Vagina (tissue), 2 donors: ENCODE data around the gene ZMAT5.

ENCODE experiments used
- POLR2A ChIP-seq, 2 donors: fragments of 450-650 bp; IDR thresholded peaks; one replicate each; pipeline ENCODE4 v1.6.1; 2017; ENCODE audit warnings: antibody characterized with exemption in 2 of 2, mild to moderate bottlenecking in 2 of 2, moderate library complexity in 2 of 2
- TF ChIP-seq, protein P1 (sequence below), 3 experiments: fragments of 450-650 bp in 2 of 3; fragments of 200-600 bp in 1 of 3; sonication (generic) in 1 of 3; IDR thresholded peaks; one replicate each; pipeline ENCODE4 v1.5.1; 2017 to 2019; ENCODE audit warnings: antibody characterized with exemption in 3 of 3, mild to moderate bottlenecking in 2 of 3, moderate library complexity in 2 of 3

GRCh38 chr22:29813126-29813525 is 46.3 kb upstream of the ZMAT5 start:
- TF ChIP-seq, protein P1, sequence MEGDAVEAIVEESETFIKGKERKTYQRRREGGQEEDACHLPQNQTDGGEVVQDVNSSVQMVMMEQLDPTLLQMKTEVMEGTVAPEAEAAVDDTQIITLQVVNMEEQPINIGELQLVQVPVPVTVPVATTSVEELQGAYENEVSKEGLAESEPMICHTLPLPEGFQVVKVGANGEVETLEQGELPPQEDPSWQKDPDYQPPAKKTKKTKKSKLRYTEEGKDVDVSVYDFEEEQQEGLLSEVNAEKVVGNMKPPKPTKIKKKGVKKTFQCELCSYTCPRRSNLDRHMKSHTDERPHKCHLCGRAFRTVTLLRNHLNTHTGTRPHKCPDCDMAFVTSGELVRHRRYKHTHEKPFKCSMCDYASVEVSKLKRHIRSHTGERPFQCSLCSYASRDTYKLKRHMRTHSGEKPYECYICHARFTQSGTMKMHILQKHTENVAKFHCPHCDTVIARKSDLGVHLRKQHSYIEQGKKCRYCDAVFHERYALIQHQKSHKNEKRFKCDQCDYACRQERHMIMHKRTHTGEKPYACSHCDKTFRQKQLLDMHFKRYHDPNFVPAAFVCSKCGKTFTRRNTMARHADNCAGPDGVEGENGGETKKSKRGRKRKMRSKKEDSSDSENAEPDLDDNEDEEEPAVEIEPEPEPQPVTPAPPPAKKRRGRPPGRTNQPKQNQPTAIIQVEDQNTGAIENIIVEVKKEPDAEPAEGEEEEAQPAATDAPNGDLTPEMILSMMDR (IDR thresholded peaks at IDR 0.05): no peak
- no peak for TF ChIP-seq POLR2A (IDR thresholded peaks at IDR 0.05)
